Liver (tissue), 9 donors: ENCODE results near the gene TMEM151B. TPM values are rescaled to one million over a fixed set of nuclear protein-coding genes. Genes with fewer than 3 reads are reported as not detected.
A peak's percentile ranks its signal among the peaks of the same experiment; 100 is the strongest.

Experiments
- DNase-seq: peaks from one replicate; pipeline ENCODE4 v3.0.0-alpha.2; 2017; ENCODE audit warnings: low spot score
- H3K27ac ChIP-seq, 2 donors: one replicate each; pipeline ENCODE4 v1.7.0; 2013; ENCODE audit warnings: inconsistent platforms in 2 of 2, low read length in 2 of 2, control low read depth in 1 of 2, low read depth in 1 of 2, mild to moderate bottlenecking in 1 of 2
- H3K27me3 ChIP-seq, 4 donors: one replicate each; pipeline versions ENCODE4 v1.6.1 to v1.7.0; 2013; ENCODE audit warnings: low read length in 3 of 4, inconsistent platforms in 1 of 4, mild to moderate bottlenecking in 1 of 4, moderate library complexity in 1 of 4; ENCODE audit not compliant: control insufficient read depth in 4 of 4, insufficient read depth in 4 of 4
- H3K36me3 ChIP-seq, 4 donors: one replicate each; pipeline versions ENCODE4 v1.6.1 to v1.7.0; 2013; ENCODE audit warnings: low read length in 3 of 4, mild to moderate bottlenecking in 3 of 4, low read depth in 1 of 4, moderate library complexity in 1 of 4; ENCODE audit not compliant: control insufficient read depth in 4 of 4, insufficient read depth in 3 of 4
- H3K4me1 ChIP-seq, 4 donors: one replicate each; pipeline versions ENCODE4 v1.6.1 to v1.7.0; 2013; ENCODE audit warnings: low read length in 3 of 4, mild to moderate bottlenecking in 3 of 4, moderate library complexity in 1 of 4; ENCODE audit not compliant: control insufficient read depth in 4 of 4, insufficient read depth in 4 of 4
- H3K4me3 ChIP-seq, 3 donors: one replicate each; pipeline versions ENCODE4 v1.6.1 to v1.7.0; 2013; ENCODE audit warnings: low read length in 3 of 3, control low read depth in 1 of 3, low read depth in 1 of 3, mild to moderate bottlenecking in 1 of 3
- H3K9ac ChIP-seq, 2 donors: one replicate each; pipeline ENCODE4 v1.7.0; 2013; ENCODE audit warnings: low read length in 2 of 2, mild to moderate bottlenecking in 2 of 2, moderate library complexity in 2 of 2, control low read depth in 1 of 2, low read depth in 1 of 2
- H3K9me3 ChIP-seq, 4 donors: one replicate each; pipeline versions ENCODE4 v1.6.1 to v1.7.0; 2013; ENCODE audit warnings: low read length in 3 of 4; ENCODE audit not compliant: control insufficient read depth in 4 of 4
- EGR1 ChIP-seq, 2 donors: IDR thresholded peaks; 2 replicates each; pipeline ENCODE4 v1.6.1; 2016 to 2018; ENCODE audit warnings: antibody characterized with exemption in 2 of 2, low read depth in 2 of 2
- FOXA1 ChIP-seq: IDR thresholded peaks from 2 replicates; pipeline ENCODE4 v1.6.1; 2016; ENCODE audit warnings: antibody characterized with exemption
- FOXA2 ChIP-seq: IDR thresholded peaks from 2 replicates; pipeline ENCODE4 v1.6.1; 2016; ENCODE audit warnings: antibody characterized with exemption
- GABPA ChIP-seq, 2 donors: IDR thresholded peaks in 1 of 2; conservative IDR thresholded peaks in 1 of 2; 2 replicates each; pipeline ENCODE4 v1.6.1; 2016; ENCODE audit warnings: antibody characterized with exemption in 2 of 2, mild to moderate bottlenecking in 1 of 2, moderate library complexity in 1 of 2
- HNF4A ChIP-seq, 2 donors: conservative IDR thresholded peaks; 2 replicates each; pipeline ENCODE4 v1.6.1; 2016; ENCODE audit warnings: antibody characterized with exemption in 2 of 2, mild to moderate bottlenecking in 2 of 2
- HNF4G ChIP-seq: IDR thresholded peaks from 2 replicates; pipeline ENCODE4 v1.6.1; 2016; ENCODE audit warnings: antibody characterized with exemption
- JUND ChIP-seq, 2 donors: IDR thresholded peaks; 2 replicates each; pipeline ENCODE4 v1.6.1; 2016; ENCODE audit warnings: antibody characterized with exemption in 2 of 2
- NR2F2 ChIP-seq: IDR thresholded peaks from 2 replicates; pipeline ENCODE4 v1.6.1; 2016; ENCODE audit warnings: antibody characterized with exemption
- RAD21 ChIP-seq, 2 donors: IDR thresholded peaks; 2 replicates each; pipeline ENCODE4 v1.6.1; 2016; ENCODE audit warnings: antibody characterized with exemption in 2 of 2, mild to moderate bottlenecking in 2 of 2
- RXRA ChIP-seq, 2 donors: IDR thresholded peaks; 2 replicates each; pipeline ENCODE4 v1.6.1; 2017 to 2018; ENCODE audit warnings: antibody characterized with exemption in 2 of 2, mild to moderate bottlenecking in 1 of 2
- SP1 ChIP-seq: IDR thresholded peaks from 2 replicates; pipeline ENCODE4 v1.6.1; 2018; ENCODE audit warnings: antibody characterized with exemption, mild to moderate bottlenecking
- TAF1 ChIP-seq: conservative IDR thresholded peaks from 2 replicates; pipeline ENCODE4 v1.6.1; 2016; ENCODE audit warnings: antibody characterized with exemption, mild to moderate bottlenecking
- YY1 ChIP-seq: IDR thresholded peaks from 2 replicates; pipeline ENCODE4 v1.6.1; 2016; ENCODE audit warnings: antibody characterized with exemption, mild to moderate bottlenecking
- WGBS: extraction: QIAGEN DNeasy Blood & Tissue Kit; methylation state at CpG from one replicate; pipeline ENCODE4 v1.1.7; 2013; 5-methylcytosine and 5-hydroxymethylcytosine counted together
- polyA plus RNA-seq, 2 donors: library from polyadenylated mRNA; stranded (reverse) in 1 of 2; unstranded in 1 of 2; fragments of 200-250 nt in 1 of 2; fragments of >200 nt in 1 of 2; fragmentation: Nextera tagmentation in 1 of 2; extraction: Ambion mirVana in 1 of 2; gene quantifications; one replicate each; pipeline versions ENCODE4 v1.2.1 to v1.2.3, GENCODE V29; 2013 to 2015
- total RNA-seq, 2 donors: library from RNA; depleted of rRNA; stranded (reverse); fragments of >200 nt; gene quantifications; one replicate each; pipeline ENCODE4 v1.2.3, GENCODE V29; 2014
- TF ChIP-seq, protein P1 (sequence below): IDR thresholded peaks from 2 replicates; pipeline ENCODE4 v1.6.1; 2016; ENCODE audit warnings: antibody characterized with exemption, mild to moderate bottlenecking
- TF ChIP-seq, protein P2 (sequence below): IDR thresholded peaks from 2 replicates; pipeline ENCODE4 v1.6.1; 2016; ENCODE audit warnings: antibody characterized with exemption
- TF ChIP-seq, protein P3 (sequence below): fragments of 150-350 bp; IDR thresholded peaks from 2 replicates; pipeline ENCODE4 v1.5.1; 2017; ENCODE audit warnings: improper control_type of control experiment, low read depth, low read length; ENCODE audit not compliant: missing input control
- TF ChIP-seq, protein P4 (sequence below): IDR thresholded peaks from 2 replicates; pipeline ENCODE4 v1.6.1; 2016; ENCODE audit warnings: antibody characterized with exemption
- TF ChIP-seq, protein P5 (sequence below): IDR thresholded peaks from 2 replicates; pipeline ENCODE4 v1.6.1; 2016; ENCODE audit warnings: antibody characterized with exemption
- donor health status: healthy.
- donor health status: healthy.
- donor health status: healthy.
- donor health status: healthy.
- donor health status: healthy.

The TMEM151B gene
- total and polyA plus RNA-seq, 4 donors: not detected

GRCh38 chr6:44237021-44237812 is 33.0 kb upstream of the TMEM151B start:
- Histone ChIP-seq H3K36me3 (no peaks in the 10 kb centered on the region), H3K27me3 (no peaks in the 10 kb centered on the region), H3K27ac (peak overlapping the region; percentile 97 to 99), H3K4me1 (peaks cover 16 to 46% (median 38%) of the 10 kb centered on the region in 4 donors), H3K4me3 (peak overlapping the region; percentile 49 to 71 (median 49)), H3K9ac (peak overlapping the region; percentile 75), H3K9me3 (no peaks in the 10 kb centered on the region)
- WGBS: 9% methylated on average over 22 of the region's 22 CpGs
- TF ChIP-seq, protein P1, sequence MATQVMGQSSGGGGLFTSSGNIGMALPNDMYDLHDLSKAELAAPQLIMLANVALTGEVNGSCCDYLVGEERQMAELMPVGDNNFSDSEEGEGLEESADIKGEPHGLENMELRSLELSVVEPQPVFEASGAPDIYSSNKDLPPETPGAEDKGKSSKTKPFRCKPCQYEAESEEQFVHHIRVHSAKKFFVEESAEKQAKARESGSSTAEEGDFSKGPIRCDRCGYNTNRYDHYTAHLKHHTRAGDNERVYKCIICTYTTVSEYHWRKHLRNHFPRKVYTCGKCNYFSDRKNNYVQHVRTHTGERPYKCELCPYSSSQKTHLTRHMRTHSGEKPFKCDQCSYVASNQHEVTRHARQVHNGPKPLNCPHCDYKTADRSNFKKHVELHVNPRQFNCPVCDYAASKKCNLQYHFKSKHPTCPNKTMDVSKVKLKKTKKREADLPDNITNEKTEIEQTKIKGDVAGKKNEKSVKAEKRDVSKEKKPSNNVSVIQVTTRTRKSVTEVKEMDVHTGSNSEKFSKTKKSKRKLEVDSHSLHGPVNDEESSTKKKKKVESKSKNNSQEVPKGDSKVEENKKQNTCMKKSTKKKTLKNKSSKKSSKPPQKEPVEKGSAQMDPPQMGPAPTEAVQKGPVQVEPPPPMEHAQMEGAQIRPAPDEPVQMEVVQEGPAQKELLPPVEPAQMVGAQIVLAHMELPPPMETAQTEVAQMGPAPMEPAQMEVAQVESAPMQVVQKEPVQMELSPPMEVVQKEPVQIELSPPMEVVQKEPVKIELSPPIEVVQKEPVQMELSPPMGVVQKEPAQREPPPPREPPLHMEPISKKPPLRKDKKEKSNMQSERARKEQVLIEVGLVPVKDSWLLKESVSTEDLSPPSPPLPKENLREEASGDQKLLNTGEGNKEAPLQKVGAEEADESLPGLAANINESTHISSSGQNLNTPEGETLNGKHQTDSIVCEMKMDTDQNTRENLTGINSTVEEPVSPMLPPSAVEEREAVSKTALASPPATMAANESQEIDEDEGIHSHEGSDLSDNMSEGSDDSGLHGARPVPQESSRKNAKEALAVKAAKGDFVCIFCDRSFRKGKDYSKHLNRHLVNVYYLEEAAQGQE: peak; percentile 84
- TF ChIP-seq, protein P2, sequence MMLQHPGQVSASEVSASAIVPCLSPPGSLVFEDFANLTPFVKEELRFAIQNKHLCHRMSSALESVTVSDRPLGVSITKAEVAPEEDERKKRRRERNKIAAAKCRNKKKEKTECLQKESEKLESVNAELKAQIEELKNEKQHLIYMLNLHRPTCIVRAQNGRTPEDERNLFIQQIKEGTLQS: peak; percentile 72
- TF ChIP-seq FOXA1 (peak; percentile 79), EGR1 (IDR thresholded peaks at IDR 0.05; ENCODE audit: low read depth in 2 of 2) (no peak), RXRA (IDR thresholded peaks at IDR 0.05) (peak; percentile 51 to 73), FOXA2 (peak; percentile 92), TAF1 (no peak), RAD21 (IDR thresholded peaks at IDR 0.05) (no peak), JUND (IDR thresholded peaks at IDR 0.05) (peak; percentile 87 to 95), HNF4A (conservative IDR thresholded peaks at IDR 0.05) (peak; percentile 21 to 44), HNF4G (no peak), GABPA (IDR thresholded peaks at IDR 0.05 in 1 of 2, conservative IDR thresholded peaks at IDR 0.05 in 1 of 2) (no peak), NR2F2 (peak; percentile 27), SP1 (peak; percentile 61), YY1 (peak; percentile 68)
- TF ChIP-seq, protein P3, sequence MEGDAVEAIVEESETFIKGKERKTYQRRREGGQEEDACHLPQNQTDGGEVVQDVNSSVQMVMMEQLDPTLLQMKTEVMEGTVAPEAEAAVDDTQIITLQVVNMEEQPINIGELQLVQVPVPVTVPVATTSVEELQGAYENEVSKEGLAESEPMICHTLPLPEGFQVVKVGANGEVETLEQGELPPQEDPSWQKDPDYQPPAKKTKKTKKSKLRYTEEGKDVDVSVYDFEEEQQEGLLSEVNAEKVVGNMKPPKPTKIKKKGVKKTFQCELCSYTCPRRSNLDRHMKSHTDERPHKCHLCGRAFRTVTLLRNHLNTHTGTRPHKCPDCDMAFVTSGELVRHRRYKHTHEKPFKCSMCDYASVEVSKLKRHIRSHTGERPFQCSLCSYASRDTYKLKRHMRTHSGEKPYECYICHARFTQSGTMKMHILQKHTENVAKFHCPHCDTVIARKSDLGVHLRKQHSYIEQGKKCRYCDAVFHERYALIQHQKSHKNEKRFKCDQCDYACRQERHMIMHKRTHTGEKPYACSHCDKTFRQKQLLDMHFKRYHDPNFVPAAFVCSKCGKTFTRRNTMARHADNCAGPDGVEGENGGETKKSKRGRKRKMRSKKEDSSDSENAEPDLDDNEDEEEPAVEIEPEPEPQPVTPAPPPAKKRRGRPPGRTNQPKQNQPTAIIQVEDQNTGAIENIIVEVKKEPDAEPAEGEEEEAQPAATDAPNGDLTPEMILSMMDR: no peak
- TF ChIP-seq, protein P4, sequence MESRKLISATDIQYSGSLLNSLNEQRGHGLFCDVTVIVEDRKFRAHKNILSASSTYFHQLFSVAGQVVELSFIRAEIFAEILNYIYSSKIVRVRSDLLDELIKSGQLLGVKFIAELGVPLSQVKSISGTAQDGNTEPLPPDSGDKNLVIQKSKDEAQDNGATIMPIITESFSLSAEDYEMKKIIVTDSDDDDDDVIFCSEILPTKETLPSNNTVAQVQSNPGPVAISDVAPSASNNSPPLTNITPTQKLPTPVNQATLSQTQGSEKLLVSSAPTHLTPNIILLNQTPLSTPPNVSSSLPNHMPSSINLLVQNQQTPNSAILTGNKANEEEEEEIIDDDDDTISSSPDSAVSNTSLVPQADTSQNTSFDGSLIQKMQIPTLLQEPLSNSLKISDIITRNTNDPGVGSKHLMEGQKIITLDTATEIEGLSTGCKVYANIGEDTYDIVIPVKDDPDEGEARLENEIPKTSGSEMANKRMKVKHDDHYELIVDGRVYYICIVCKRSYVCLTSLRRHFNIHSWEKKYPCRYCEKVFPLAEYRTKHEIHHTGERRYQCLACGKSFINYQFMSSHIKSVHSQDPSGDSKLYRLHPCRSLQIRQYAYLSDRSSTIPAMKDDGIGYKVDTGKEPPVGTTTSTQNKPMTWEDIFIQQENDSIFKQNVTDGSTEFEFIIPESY: peak; percentile 44
- TF ChIP-seq, protein P5, sequence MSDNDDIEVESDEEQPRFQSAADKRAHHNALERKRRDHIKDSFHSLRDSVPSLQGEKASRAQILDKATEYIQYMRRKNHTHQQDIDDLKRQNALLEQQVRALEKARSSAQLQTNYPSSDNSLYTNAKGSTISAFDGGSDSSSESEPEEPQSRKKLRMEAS: peak; percentile 57
- DNase-seq: peak; percentile 83
